Activated naive CD4-positive, alpha-beta T cell treated with anti-CD3 and anti-CD28 coated beads, Interleukin-2, amount 50 U/mL, for 72 hours (primary cell): ENCODE results near the gene TNPO3. TPM values are rescaled to one million over a fixed set of nuclear protein-coding genes. Genes with fewer than 3 reads are reported as not detected.
"Not testable (repeated sequence)": the region's sequence is repeated elsewhere in the genome, so short reads cannot be mapped to it uniquely, and the experiment has no call there.

Source experiments
- ATAC-seq, 2 donors: fragments of 150-1000 bp; cut with Tn5 transposase; 2 replicates each; pipeline ENCODE4 v1.10.0; 2021; ENCODE audit warnings: mild to moderate bottlenecking in 2 of 2, moderate library complexity in 2 of 2
- DNase-seq, 2 donors: peaks; one replicate each; pipeline ENCODE4 v3.0.0; 2021 to 2022; ENCODE audit warnings: low spot score in 2 of 2
- H3K27ac Mint-ChIP-seq, 2 donors: one replicate each; pipeline ENCODE4 v1.8.0; 2022; ENCODE audit warnings: mild to moderate bottlenecking in 2 of 2, mixed read lengths in 2 of 2
- H3K36me3 Mint-ChIP-seq, 2 donors: one replicate each; pipeline ENCODE4 v1.8.0; 2022; ENCODE audit warnings: mixed read lengths in 2 of 2
- H3K9me3 Mint-ChIP-seq, 2 donors: one replicate each; pipeline ENCODE4 v1.8.0; 2022; ENCODE audit warnings: mixed read lengths in 2 of 2
- total RNA-seq, 2 donors: library from RNA; stranded (reverse); gene quantifications; one replicate each; pipeline ENCODE4 v1.2.3, GENCODE V29; 2022

TNPO3 gene
- total RNA-seq, 2 donors from 2014 or later: 60.4 to 67.3 TPM

DNA sequence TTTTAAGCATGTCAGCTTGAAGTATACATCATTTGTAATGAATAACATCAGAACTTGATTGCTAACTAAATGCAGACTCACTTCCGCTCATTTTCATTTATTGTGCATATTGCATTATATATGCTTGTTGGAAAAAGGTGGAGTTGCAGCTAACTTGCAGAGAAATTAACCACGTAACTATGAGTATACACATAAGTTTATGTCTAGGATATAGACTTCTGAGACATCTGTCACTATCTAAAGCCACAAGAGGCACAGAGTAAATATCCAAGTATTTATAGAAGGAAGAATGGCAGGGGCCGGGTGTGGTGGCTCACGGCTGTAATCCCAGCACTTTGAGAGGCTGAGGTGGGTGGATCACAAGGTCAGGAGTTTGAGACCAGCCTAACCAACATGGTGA, 47.3 kb downstream of the TNPO3 start:
- Mint-ChIP-seq H3K9me3 (no peaks in the 10 kb centered on the region), H3K27ac (peak overlapping the region; percentile 65 to 98), H3K36me3 (peaks cover 0 to 44% of the 10 kb centered on the region in 2 donors)
- no peak for DNase-seq
- no peak for ATAC-seq

DNA sequence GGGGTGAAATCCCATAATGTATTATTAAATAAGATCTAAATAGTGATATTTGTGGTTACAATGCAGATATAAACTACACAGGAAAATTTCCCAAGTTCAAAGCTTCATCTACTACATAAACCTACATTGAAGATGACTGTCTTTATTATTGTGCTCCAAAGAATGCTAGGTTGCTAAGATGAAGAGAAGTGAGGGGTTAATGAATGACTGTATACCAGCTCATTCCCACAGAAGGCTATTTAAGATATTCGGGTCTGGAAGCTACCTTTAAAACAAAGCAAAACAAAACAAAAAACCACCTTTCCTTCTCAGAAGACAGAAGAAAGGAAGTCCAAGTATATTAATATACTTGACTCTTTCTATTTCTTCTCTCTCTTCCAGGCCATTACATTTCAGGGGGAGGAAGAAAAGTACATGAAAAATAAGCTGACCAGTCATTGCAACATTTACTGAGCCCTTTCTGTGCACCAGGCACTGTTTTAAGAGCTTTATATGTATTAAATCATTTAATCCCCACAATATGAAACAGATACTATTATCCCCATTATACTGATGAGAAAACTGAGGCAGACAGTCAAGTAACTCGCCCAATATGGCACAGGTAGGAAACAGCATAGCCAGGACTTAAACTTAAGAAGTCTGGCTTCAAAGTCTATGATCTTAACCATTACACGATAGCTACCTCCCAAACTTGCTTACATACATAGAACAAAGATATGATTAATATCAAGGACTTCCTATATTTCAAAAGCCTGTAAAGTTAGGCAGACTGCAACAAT, 48.1 kb downstream of the TNPO3 start:
- ATAC-seq: peak in 1 of 2 donors; percentile 32
- H3K27ac Mint-ChIP-seq: no peak overlapping the region
- H3K36me3 Mint-ChIP-seq: peaks cover 0 to 44% of the 10 kb centered on the region in 2 donors
- H3K9me3 Mint-ChIP-seq: no peaks in the 10 kb centered on the region
- DNase-seq: no peak

DNA sequence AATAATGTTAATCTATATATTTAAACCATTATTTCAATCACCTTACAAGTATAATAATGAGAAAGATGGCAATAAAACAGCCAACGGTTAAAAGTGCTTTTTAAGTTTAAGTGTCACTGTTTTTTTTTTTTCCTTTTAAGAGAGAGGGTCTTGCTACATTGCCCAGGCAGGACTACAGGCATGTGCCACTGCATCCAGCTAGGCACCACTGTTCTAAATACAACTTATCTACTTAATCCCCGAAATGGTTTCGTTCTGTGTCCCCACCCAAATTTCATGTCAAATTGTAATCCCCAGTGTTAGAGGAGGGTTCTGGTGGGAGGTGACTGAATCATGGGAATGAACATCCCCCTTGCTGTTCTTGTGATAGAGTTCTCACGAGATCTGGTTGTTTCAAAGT, 49.7 kb downstream of the TNPO3 start:
- Mint-ChIP-seq H3K27ac (no peak overlapping the region), H3K9me3 (no peaks in the 10 kb centered on the region), H3K36me3 (peaks cover 0 to 40% of the 10 kb centered on the region in 2 donors)
- no peak for ATAC-seq
- DNase-seq: no peak

DNA sequence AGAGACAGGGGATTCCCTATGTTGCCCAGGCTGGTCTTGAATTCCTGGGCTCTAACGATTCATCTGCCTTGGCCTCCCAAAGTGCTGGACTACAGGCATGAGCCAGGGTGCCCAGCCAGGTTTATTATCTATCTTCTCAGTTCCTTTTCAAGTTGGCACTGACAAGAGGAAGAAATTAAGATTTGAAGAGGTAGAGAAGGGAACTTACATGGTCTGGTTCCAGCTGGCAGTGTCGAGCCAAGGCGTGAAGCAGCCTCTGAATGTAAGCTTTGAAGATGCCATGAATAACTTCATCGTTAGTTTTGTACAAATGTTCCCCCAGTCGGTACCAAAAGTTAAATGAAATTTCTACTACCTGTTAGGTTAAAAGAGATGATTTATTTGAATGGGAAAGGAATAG, 57.7 kb downstream of the TNPO3 start:
- Mint-ChIP-seq H3K9me3 (no peaks in the 10 kb centered on the region), H3K36me3 (no peaks in the 10 kb centered on the region), H3K27ac (no peak overlapping the region)
- ATAC-seq: no peak
- DNase-seq: no peak

DNA sequence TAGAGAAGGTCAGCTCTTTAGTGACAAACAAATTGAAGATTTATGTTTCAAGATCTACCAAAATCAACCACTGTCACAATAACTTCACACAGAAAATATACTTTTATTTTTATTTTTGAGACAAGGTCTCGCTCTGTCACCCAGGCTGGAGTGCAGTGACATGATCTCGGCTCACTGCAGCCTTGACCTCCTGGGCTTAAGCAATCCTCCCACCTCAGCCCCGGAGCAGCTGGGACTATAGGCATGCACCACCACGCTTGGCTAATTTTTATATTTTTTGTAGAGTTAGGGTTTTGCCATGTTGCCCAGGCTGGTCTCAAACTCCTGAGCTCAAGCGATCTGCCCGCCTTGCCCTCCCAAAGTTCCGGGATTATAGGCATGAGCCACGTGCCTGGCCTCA, 60.4 kb downstream of the TNPO3 start:
- H3K36me3 Mint-ChIP-seq, H3K27ac Mint-ChIP-seq, ATAC-seq: not testable (repeated sequence)

DNA sequence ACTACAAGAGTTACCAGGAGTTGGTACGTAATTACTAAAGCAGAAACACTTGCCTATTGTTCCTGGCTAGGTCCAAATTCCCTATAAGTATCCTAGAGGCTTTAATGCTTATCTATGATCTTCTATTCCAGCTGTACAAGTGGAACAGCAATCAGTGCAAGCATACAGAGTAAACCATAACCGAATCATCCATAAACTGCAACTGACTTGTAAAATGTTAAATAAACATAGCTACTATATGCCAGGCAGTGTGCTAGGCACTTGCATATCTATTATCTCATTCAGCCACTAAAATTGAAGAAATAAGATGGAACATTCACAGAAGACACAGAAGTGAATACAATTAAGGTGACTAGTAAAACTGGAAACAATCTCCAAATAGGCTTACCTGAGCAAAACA, 61.5 kb downstream of the TNPO3 start:
- DNase-seq: no peak
- H3K36me3 Mint-ChIP-seq: no peaks in the 10 kb centered on the region
- ATAC-seq: no peak
- H3K27ac Mint-ChIP-seq: no peak overlapping the region
- H3K9me3 Mint-ChIP-seq: no peaks in the 10 kb centered on the region

More for the DNA sequence above, 60.4 kb downstream of the TNPO3 start:
- not testable (repeated sequence) for H3K9me3 Mint-ChIP-seq, DNase-seq

DNA sequence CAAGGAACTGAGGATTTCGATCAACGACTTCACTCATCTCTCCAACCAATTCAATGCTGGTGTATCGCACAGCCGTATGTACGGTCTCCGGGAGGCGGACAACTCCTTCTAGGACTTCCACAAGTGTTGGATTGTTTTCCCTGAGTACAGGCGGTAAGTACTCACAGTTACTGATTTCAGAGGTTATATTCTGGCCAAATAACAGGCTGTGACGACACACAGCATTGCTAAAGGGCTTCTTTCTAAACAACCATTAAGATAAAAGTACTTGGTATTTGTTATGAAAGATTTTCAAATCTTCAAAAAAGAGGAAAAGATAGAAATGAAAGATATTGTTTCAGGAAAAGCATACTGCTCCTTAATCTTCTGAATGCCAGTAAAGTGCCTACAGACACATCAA, 65.0 kb downstream of the TNPO3 start:
- H3K27ac Mint-ChIP-seq: no peak overlapping the region
- ATAC-seq (no peak), DNase-seq (no peak)
- no peaks in the 10 kb centered on the region for H3K9me3 Mint-ChIP-seq
- no peaks in the 10 kb centered on the region for H3K36me3 Mint-ChIP-seq

DNA sequence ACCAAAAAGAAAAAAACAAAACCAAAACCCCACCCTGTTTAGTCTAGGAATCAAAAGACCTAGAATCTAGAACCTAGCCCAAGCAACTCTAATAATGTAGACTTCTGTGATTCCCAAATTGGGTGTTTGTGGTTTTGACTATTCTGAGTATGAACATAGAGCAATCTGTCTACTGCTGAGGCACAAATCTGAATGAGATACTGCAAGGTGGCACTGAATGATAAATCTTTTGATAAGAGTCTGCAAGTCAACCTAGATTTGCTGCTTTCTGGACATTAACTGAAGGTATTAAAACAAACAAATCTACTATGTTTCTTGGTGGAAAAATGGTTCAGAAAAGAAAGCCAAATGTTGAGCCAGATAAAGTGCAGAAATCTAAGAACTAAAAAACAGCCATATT, 66.5 kb downstream of the TNPO3 start:
- DNase-seq: no peak
- Mint-ChIP-seq H3K36me3 (no peaks in the 10 kb centered on the region), H3K9me3 (no peaks in the 10 kb centered on the region), H3K27ac (no peak overlapping the region)
- no peak for ATAC-seq

DNA sequence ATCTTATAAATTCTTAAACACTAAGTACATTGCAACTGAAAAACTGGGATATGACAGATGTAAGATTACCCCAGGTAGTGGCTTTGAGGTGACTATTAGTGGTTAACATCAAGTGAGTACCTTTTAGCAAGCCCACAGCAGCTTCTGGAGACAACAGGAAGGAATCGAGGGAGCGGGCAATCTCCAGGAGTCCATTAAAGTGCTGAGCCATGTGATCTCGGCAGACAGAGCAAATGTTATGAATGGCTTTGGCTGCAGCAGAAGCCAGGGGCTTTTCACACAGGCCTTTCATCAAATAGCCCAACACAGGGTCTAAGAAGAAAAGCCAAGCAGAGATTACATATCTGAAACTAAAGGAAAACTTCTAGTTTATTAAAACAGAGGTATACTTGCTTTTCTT, 68.3 kb downstream of the TNPO3 start:
- H3K9me3 Mint-ChIP-seq: no peaks in the 10 kb centered on the region
- H3K27ac Mint-ChIP-seq: no peak overlapping the region
- no peak for DNase-seq
- no peaks in the 10 kb centered on the region for H3K36me3 Mint-ChIP-seq
- no peak for ATAC-seq

DNA sequence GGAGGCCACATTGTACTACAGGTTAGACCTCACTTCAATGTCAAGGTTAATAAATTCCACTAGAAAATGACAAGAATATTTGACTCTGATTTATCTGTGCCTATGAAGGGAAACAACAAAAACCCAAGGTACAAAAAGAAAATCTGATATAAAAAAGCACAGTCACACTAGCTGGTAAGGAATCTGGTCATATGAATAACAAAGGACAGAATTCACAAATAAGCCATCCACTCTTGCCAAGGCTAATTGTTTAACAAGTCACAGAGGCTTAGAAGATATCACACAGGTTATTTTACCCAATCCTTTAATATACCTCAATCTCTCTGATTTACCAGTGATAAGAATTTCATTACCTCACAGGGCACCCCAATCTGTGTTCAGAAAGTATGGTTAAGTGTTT, 69.3 kb downstream of the TNPO3 start:
- no peaks in the 10 kb centered on the region for H3K9me3 Mint-ChIP-seq
- no peak for DNase-seq
- no peak for ATAC-seq
- no peaks in the 10 kb centered on the region for H3K36me3 Mint-ChIP-seq
- no peak overlapping the region for H3K27ac Mint-ChIP-seq

DNA sequence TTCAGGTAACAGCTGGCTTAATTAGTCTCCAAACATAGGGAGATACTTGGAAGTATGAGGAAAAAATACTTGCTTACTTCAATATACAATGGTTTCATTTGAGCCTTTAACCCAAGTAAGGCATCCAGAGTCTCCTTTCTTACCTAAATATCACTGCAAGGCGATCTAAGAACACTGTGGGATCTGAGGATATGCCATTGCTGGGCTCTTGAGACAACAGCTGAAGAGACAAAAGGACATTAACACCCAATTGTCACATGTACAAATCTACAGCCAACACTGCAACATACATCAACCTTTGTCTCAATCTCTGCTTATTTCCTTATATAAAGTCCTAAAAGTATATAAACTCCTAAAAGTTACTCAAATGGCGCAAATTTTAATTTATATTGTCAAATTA, 72.8 kb downstream of the TNPO3 start:
- H3K36me3 Mint-ChIP-seq: no peaks in the 10 kb centered on the region
- H3K27ac Mint-ChIP-seq: no peak overlapping the region
- H3K9me3 Mint-ChIP-seq: no peaks in the 10 kb centered on the region
- ATAC-seq (no peak), DNase-seq (no peak)

DNA sequence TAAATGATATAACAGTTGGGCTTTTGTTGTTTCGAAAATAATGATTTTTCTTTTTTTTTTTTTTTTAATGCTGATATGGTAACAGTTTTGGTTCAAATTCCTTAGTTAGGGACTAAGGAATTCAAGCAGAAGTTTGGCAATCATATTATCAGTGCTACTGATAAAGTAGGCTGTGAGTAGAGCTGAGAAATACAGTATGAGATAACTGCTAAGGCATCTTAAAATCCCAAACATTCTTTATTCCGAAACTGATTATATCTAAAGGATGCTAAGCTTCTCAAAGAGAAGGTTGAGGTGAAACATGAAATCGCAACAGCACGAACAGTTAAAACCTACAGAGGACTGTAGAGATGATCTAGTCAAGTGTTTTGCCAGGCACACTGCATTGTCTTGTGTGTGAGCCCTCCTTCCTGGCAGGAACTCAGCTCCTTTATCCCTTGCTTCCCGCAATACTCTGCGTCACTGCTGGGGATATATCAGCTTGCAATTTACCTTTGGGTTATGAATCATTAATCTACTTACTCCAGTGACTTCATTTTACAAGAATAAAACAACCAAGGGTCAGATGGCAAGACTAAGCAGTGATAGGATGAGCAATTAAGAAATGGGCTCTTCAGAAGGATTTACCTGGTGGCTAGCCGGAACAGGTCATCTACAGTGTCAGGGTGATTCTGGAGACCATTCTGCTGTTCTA, 80.5 kb downstream of the TNPO3 start:
- no peak for ATAC-seq
- Mint-ChIP-seq H3K36me3 (peaks cover 5 to 17% of the 10 kb centered on the region in 2 donors), H3K27ac (no peak overlapping the region)

DNA sequence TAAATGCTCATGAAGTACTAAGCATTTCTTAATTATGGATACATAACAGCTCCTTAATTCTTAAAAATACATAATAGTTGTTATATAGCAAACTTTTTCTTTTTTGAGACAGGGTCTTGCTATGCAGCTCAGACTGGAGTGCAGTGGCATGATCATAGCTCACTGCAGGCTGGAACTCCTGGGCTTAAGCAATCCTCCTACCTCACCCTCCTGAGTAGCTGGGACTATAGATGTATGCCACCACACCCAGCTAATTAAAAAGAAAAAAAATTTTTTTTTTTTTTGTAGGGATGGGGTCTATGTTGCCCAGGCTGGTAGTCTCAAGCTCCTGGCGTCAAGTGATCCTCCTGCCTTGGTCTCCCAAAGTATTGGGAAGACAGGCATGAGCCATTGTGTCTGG, 86.3 kb downstream of the TNPO3 start:
- no peaks in the 10 kb centered on the region for H3K9me3 Mint-ChIP-seq
- ATAC-seq (no peak), DNase-seq (no peak)
- H3K36me3 Mint-ChIP-seq: peaks cover 9 to 19% of the 10 kb centered on the region in 2 donors
- H3K27ac Mint-ChIP-seq: no peak overlapping the region

More for the DNA sequence above, 80.5 kb downstream of the TNPO3 start:
- H3K9me3 Mint-ChIP-seq: no peaks in the 10 kb centered on the region
- DNase-seq: no peak

DNA sequence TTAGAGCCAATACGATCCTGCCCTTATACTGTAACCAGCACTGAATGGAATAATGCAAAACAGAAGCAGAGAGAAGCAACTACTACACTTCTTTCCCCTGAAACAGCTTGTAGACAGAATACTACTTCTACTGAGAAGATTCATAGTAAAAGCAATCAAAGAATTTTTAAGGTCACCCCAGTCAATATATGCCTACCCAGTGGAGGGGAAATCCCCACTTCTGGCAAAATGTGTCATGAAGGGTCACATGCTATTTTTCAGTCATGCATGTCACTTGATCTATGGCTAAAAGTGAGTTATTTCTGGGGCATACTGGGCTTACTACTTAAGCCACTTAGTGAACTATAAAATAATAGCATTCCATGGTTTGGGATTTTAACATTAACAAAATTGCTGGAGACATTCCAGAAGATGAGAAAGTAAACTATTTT, 91.6 kb downstream of the TNPO3 start:
- Mint-ChIP-seq H3K27ac (peak overlapping the region; percentile 85 to 98), H3K36me3 (peaks cover 9 to 36% of the 10 kb centered on the region in 2 donors), H3K9me3 (no peaks in the 10 kb centered on the region)
- ATAC-seq: peak; percentile 81 to 84
- DNase-seq: peak in 1 of 2 donors; percentile 50

DNA sequence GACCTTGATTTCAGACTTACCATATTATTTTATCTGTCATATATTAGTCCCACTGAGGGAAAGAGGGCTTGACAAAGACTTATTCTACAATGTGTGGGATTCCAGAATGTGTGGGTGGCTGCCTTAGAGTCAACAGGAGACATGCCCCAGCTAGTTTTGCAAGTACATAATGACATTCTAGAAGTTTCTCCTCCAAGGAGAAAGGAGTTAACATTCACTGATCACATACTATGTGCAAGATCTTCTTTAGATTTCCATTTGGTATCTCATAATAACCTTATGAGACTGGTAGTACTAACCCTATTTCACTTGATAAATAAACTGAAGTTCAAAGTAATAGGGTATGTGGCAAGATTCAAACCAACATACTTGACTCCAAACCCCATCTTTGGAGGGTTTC, 92.0 kb downstream of the TNPO3 start:
- DNase-seq (no peak), ATAC-seq (peak in 1 of 2 donors; percentile 0)
- Mint-ChIP-seq H3K36me3 (peaks cover 11 to 37% of the 10 kb centered on the region in 2 donors), H3K9me3 (no peaks in the 10 kb centered on the region), H3K27ac (peak overlapping the region; percentile 85 to 98)

DNA sequence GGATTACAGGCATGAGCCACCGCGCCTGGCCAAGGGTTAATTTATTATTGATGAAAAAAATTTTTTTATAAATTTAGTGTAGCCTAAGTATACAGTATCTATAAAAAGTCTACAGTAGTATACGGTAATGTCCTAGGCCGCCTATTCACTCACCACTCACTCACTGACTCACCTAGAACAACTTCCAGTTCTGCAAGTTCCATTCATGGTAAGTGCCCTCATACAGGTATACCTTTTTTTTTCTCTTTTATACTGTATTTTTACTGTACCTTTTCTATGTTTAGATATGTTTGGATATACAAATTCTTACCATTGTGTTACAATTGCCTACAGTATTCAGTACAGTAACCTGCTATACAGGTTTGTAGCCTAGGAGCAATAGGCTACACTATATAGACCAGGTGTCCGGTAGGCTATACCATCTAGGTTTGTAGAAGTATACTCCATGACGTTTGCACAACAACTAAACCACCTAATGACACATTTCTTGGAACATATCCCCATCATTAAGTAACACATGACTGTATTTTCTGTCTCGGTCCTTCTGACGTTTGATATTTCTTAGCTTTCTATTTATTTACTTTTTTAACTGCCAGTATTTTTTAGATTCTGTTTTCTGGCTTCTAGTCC, 93.8 kb downstream of the TNPO3 start:
- DNase-seq (no peak), ATAC-seq (no peak)
- peak overlapping the region; percentile 85 to 98 for H3K27ac Mint-ChIP-seq
- H3K36me3 Mint-ChIP-seq: peaks cover 17 to 49% of the 10 kb centered on the region in 2 donors
- no peaks in the 10 kb centered on the region for H3K9me3 Mint-ChIP-seq

DNA sequence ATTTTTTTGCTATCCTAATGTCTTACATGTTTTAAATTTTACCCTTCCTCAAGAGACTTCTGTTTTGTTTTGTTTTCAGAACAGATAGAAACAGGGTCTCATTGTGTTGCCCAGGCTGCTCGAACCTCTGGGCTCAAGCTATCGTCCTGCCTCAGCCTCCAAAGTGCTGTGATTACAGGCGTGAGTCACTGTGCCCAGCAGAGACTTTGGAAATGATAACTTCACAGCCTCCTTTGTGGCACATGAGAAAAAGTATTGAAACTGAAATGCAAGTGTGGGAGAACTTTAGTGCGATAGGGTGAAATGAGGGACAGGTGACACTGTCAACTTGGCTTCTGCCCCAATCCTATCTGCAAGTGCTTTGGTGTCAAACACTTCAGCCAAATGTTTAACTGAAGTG, 95.6 kb downstream of the TNPO3 start:
- ATAC-seq: peak; percentile 20 to 38
- no peaks in the 10 kb centered on the region for H3K9me3 Mint-ChIP-seq
- peak overlapping the region; percentile 55 to 74 for H3K27ac Mint-ChIP-seq
- DNase-seq: no peak
- H3K36me3 Mint-ChIP-seq: peaks cover 13 to 51% of the 10 kb centered on the region in 2 donors
